T-helper 2 cell treated with Interferon-gamma antibody and Interleukin-4, amounts not matched to agents 5 μg/mL and 100 μg/mL, for 36 hours (primary cell): Measurements from ENCODE around the gene MIDN.

Experiments
- DNase-seq: peaks from one replicate; pipeline ENCODE4 v3.0.0; 2021; ENCODE audit warnings: low spot score
- H3K27ac Mint-ChIP-seq: one replicate; pipeline ENCODE4 v1.8.0; 2021; ENCODE audit warnings: mild to moderate bottlenecking, mixed read lengths
- H3K27me3 Mint-ChIP-seq: one replicate; pipeline ENCODE4 v1.8.0; 2021; ENCODE audit warnings: low read depth, mixed read lengths
- H3K36me3 Mint-ChIP-seq: one replicate; pipeline ENCODE4 v1.8.0; 2021; ENCODE audit warnings: low read depth, mixed read lengths
- H3K4me1 Mint-ChIP-seq: one replicate; pipeline ENCODE4 v1.8.0; 2021; ENCODE audit warnings: low read depth, mixed read lengths
- H3K4me3 Mint-ChIP-seq: one replicate; pipeline ENCODE4 v1.8.0; 2022; ENCODE audit warnings: mild to moderate bottlenecking, moderate library complexity, mixed read lengths
- H3K9me3 Mint-ChIP-seq: one replicate; pipeline ENCODE4 v1.8.0; 2021; ENCODE audit warnings: mixed read lengths

The MIDN gene

DNA sequence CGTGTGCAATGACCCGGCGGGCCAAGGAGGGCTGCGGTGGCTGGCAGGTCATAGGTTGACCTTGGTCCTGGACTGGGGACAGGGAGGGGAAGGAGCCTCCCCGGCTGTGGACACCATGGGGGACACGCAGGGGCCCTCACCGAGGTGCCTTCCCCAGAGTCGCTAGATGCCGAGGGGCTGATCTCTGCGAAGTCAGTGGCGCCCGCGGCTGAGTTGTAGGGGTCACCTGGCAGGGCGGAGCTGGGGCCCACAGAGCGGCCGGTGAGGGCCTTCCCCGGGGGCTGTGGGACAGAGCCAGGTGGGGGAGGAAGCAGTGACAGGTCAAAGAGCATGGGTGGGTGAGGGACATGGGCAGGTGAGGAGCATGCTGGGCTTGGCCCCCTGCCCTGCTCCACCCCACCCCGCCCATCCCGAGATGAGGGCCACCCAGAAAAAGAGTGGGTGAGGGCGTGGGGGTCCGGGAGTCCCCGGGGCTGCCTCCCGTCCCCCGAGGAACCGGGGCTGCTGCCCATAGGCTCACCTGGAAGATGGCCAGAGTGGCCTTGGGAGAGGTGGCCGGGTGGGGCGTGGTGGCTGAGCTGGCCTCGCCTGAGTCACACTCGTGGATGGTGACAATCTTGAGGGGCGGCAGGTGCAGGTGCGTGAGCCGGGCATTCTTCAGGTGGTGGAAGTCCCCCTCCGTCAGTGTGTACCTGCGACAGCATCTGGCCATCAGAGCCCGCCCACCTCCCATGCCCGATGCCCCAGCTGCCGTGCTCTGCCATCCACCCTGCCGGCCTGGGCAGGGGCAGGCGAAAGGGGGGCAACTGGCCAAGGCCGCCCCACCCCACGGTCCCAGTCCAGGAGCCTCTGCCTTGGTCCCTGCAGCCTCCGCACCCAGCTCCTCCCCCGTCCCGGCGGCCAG, 14.1 kb upstream of the MIDN start:
- Mint-ChIP-seq H3K27ac (no peak overlapping the region), H3K4me1 (peaks cover 5% of the 10 kb centered on the region), H3K36me3 (no peaks in the 10 kb centered on the region), H3K4me3 (no peak overlapping the region), H3K27me3 (peaks cover 15% of the 10 kb centered on the region), H3K9me3 (no peaks in the 10 kb centered on the region)
- DNase-seq: no peak

DNA sequence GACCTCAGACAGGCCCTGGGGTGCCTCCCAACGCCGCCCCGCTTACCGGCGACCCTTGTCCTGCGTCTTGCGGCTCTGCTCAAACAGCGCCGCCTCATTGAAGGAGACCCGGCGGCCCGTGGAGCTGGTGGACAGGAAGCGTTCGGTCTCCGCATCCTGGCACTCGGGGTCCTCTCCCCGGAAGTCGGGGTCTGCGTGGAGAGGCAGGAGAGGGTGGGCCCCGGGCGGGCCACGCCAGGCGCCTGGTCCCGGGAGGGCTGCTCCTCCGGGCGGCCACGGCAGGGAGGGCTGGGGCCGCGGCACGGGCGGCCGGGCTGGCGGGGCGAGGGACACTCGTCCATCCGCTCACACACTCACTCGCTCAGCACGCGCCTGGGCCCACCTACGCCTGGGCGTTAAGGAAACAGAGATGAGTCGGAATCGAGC, 13.4 kb upstream of the MIDN start:
- no peak for DNase-seq
- H3K36me3 Mint-ChIP-seq: no peaks in the 10 kb centered on the region
- H3K27me3 Mint-ChIP-seq: peaks cover 17% of the 10 kb centered on the region
- peaks cover 5% of the 10 kb centered on the region for H3K4me1 Mint-ChIP-seq
- H3K27ac Mint-ChIP-seq: no peak overlapping the region
- H3K9me3 Mint-ChIP-seq: no peaks in the 10 kb centered on the region
- H3K4me3 Mint-ChIP-seq: no peak overlapping the region

DNA sequence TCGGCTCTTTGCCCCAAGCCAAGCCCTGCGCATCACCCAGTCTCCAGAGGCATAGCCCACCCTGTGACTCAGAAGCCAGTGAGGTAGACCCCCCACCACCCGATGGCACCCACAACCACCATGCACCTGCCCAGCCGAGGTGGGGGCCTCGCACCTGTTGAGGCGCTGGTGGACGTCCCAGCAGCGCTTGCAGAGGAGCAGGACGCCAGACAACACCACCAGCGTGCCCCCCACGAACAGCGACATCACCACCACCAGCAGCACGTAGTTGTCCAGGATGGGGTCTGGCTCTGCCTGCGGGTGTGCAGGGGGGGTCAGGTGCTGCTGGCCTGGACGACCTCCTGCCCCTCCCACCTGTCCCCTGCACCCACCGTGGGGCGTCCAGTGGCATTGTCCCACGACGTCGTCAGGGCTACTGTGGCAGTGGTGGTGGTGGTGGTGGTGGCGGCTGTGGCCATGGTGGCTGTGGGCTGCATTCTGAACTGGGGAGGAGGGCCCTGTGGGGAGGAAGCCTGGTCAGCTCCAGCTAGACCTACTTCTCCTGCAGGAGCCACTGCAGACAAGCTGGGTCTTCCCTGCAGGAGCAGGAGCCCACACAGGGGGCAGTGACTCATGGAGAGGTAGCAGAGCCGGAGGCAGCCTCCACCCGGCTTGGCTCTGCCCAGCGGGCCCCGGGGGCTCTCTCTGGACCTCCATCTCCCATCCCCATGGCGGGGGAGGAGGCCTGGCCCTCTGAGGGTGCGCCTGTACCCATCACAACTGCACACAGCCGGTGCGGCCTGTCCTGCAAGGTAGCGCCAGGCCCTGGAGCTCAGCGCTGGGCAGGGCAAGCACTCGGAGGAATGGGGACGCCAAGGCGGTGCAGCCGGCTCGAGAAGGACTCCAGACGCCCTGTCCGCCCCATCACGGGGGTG, 12.5 kb upstream of the MIDN start:
- Mint-ChIP-seq H3K27me3 (peaks cover 17% of the 10 kb centered on the region), H3K4me1 (peaks cover 5% of the 10 kb centered on the region), H3K4me3 (peak overlapping the region; percentile 3), H3K36me3 (no peaks in the 10 kb centered on the region), H3K9me3 (no peaks in the 10 kb centered on the region), H3K27ac (no peak overlapping the region)
- no peak for DNase-seq

DNA sequence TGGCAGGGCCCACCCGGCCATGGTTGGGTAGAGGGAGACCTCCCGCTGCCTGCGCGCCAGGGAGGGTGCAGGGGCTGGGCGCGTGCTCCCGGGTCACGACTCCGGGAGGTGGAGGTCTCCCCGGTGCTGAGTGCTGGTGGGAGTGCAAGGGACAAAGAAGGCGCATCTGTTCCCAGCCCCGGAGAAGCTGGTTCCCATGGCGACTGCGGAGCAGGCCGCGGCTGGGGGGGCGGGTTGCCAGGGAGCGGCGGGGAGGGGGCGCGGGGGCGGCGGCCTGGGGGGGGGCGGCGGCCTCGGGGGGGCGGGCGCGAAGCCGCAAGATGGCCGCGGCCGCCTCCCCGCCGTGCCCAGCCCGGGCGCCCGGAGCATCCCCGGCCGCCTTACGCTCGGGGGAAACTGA, 11.8 kb upstream of the MIDN start:
- H3K4me3 Mint-ChIP-seq: no peak overlapping the region
- H3K27ac Mint-ChIP-seq: no peak overlapping the region
- H3K27me3 Mint-ChIP-seq: peaks cover 20% of the 10 kb centered on the region
- no peak for DNase-seq
- H3K36me3 Mint-ChIP-seq: no peaks in the 10 kb centered on the region
- peaks cover 10% of the 10 kb centered on the region for H3K4me1 Mint-ChIP-seq
- no peaks in the 10 kb centered on the region for H3K9me3 Mint-ChIP-seq

DNA sequence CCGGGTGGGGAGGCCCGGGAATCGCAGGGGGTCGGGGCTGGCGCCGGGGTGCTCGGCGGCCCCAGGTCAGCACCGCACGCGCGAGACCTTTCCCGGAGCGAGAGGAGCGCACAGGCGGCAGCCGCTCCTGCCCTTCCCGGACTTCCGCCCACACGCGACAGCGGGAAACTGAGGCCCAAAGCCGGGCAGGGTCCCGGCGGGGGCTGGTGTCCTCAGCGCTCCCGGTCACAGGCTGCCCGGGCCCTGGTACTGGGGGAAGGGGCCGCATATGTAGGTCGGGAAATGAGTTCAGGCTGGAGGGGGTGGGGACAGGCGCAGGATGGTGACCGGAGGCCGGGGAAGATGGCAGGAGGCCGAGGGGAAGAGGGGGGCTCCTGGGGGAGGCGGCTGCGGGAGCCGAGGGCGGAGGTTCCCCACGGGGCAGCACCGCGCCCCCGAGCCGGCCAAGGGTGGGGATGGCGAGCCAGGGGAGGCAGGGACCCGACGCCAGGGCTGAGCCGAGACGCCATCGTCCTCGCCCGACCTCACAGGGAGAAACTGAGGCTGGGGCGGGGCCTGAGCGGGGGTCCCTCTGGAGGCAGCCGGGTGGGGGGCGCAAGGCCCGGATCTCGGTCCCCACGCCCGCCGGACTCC, 11.2 kb upstream of the MIDN start:
- Mint-ChIP-seq H3K9me3 (no peaks in the 10 kb centered on the region), H3K36me3 (no peaks in the 10 kb centered on the region), H3K27me3 (peaks cover 20% of the 10 kb centered on the region), H3K4me1 (peaks cover 10% of the 10 kb centered on the region), H3K4me3 (peak overlapping the region; percentile 40), H3K27ac (no peak overlapping the region)
- peak; percentile 9 for DNase-seq

DNA sequence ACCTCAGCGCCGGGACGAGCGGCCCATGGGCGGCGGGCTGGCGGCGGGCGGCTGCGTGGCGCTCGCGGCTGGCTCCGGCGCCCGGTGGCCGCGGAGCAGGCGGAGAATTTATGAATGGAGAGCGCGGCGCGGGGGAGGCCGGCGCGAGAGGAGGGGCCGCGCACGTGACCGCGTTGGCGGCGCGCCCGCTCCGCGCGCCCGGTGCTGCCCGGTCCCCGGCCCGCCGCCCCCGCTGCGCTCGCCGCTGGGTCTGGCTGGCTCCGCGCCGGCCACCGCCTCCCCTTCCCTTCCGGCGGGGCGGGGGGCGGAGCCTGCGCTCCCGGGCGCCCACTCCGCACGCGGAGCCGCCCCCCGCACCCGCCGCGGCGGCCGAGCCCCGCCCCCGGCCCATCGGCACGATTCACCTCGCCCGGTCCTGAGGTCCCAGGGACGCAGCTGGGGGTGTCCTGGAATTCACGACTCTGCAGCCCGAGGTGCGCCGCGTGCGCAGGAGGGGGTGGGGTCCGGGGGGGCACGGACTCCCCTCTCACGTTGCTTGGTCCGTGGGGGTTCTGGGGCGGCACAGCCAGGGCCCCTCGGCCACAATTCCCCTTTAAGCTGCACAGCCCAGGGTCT, 10.5 kb upstream of the MIDN start, which contains the start of gene CBARP:
Gene CBARP (minus strand): TSS at position 252 of the 615 bp plus-strand sequence. CDS start 1,905 bp downstream, outside the sequence.
- Mint-ChIP-seq H3K4me3 (peak within 1 kb of the TSS; percentile 69), H3K27ac (peak within 1 kb of the TSS; percentile 65), H3K9me3 (no peaks in the 10 kb centered on the region), H3K36me3 (no peaks in the 10 kb centered on the region), H3K27me3 (peaks cover 20% of the 10 kb centered on the region), H3K4me1 (peaks cover 10% of the 10 kb centered on the region)
- DNase-seq: peak; percentile 48

DNA sequence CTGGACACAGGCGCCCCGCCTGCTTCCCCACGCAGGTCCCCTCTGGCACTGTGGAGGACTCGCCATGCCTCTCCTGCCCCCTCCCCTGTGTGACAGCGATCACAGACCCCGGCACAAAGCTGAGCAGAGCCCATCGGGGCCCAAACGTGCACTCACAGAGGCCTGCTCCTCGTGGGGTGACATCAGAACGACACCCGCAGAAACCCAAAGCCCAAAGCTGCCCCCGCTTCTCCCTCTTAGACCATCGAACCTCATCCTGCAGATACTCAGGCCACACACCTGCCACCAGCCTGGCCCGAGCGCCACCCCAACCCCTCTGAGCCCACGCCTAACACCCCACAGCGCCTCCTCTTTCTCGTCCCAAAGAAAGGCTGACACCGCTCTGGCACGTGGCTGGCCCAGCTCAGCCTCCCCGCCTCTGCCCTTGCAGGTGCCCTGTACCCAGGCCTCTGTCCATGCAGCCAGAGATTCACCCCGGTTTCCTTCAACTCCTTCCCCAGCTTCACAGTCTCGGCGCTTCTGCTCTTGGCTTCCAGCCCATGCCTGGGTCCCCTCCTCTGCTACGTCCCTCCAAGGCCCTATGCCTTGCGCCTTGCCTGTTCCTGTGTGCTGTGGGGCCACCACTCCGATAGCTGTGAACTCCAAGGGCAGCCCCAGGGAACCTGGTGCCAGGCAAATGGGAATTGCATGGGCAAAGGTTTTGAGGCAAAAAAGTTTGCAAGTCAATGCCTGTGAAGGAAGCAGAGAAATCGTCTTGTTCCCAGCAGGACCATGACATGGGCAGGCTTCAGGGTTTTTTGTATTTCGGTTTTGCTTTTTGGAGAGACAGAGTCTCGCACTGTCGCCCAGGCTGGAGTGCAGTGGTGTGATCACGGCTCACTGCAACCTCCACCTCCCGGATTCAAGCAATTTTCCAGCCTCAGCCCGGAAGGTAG, 9.7 kb upstream of the MIDN start:
- Mint-ChIP-seq H3K36me3 (no peaks in the 10 kb centered on the region), H3K9me3 (no peaks in the 10 kb centered on the region), H3K4me3 (peak overlapping the region; percentile 69), H3K27ac (peak overlapping the region; percentile 65), H3K4me1 (peaks cover 16% of the 10 kb centered on the region), H3K27me3 (peaks cover 20% of the 10 kb centered on the region)
- peak; percentile 3 for DNase-seq

DNA sequence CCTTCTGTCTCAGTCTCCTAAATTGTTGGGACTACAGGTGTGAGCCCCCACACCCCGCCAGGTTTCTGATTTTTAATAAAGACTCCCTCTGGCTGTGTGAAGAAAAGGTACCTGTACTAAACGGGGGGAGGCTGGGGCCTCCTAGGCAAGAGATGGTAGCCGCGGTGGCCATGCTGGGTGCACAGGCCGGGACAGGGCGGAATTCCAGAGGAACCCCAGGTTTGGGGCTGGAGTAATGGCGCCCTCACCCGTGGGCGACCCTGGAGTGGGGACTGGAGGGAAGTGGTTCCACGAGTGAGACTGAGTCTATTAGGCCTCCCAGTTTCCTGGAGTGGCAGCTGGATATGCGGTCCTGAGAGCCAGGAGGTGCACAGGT, 9.0 kb upstream of the MIDN start:
- Mint-ChIP-seq H3K9me3 (no peaks in the 10 kb centered on the region), H3K4me3 (peak overlapping the region; percentile 67), H3K36me3 (peaks cover under 1% of the 10 kb centered on the region), H3K4me1 (peaks cover 16% of the 10 kb centered on the region), H3K27ac (peak overlapping the region; percentile 23), H3K27me3 (peaks cover 20% of the 10 kb centered on the region)
- no peak for DNase-seq

DNA sequence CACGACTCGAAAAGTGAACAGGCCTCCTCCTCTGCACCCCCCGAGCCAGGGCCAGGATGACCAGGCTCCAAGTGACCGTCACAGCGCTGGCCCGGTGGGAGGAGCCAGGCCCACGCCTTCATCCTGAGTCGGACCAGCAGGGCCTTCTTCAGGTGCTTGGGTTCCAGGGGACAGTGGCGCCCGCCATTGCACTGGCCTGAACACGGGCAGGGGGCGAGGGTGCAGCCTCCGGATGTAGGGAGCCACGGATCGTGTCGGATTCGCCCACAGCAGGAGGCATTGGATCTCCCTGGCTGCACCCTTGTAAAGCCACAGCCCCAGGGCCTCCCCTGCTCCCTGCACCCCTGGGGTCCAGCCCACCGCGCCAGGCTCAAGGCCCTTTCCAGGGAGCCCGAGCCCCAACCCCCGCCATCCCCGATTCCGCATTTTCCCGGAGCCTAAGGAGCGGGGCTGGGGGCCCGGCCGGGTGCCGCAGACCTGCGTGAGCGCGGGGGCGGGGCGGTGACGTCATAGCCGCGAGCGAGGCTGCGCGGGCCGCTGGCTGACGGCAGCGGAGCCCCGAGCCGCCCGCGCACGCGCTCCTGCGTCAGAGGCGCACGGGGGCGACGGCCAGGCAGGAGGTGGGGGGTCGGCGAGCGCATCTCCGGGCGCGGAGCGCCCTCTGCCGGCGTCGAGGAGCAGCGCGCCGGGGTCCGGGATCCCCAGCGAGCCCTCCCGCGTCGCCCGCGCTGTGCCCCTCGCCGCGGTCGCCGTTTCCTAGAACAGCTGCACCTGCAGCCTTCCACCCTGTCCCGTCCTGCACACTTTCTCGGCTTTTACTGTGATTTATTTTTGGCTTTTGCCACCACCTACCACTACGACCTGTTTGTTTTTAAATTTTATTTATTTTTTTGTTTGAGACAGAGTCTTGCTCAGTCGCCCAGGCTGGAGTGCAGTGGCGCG, 8.3 kb upstream of the MIDN start:
- Mint-ChIP-seq H3K27ac (peak overlapping the region; percentile 45), H3K9me3 (no peaks in the 10 kb centered on the region), H3K27me3 (peaks cover 20% of the 10 kb centered on the region), H3K4me3 (peak overlapping the region; percentile 84), H3K4me1 (peaks cover 18% of the 10 kb centered on the region), H3K36me3 (peaks cover 2% of the 10 kb centered on the region)
- peak; percentile 96 for DNase-seq

DNA sequence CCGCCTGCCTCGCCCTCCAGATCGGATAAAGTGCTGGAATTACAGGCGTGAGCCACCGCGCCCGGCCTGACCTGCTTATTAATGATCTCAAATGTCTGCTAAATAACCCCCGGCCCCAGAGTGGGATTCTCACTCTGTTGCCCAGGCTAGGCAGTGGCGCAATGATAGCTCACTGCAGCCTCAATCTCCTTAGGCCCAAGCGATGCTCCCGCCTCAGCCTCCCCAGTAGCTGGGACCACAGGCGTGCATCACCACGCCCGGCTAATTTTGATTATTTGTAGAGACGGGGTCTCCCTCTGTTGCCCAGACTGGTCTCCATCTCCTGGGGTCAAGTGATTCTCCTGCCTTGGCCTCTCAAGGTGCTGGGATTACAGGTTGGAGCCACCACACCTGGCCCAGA, 7.5 kb upstream of the MIDN start:
- peak overlapping the region; percentile 84 for H3K4me3 Mint-ChIP-seq
- H3K4me1 Mint-ChIP-seq: peaks cover 18% of the 10 kb centered on the region
- peaks cover 19% of the 10 kb centered on the region for H3K27me3 Mint-ChIP-seq
- peak overlapping the region; percentile 83 for H3K27ac Mint-ChIP-seq
- H3K9me3 Mint-ChIP-seq: no peaks in the 10 kb centered on the region
- DNase-seq: no peak
- peaks cover 2% of the 10 kb centered on the region for H3K36me3 Mint-ChIP-seq

DNA sequence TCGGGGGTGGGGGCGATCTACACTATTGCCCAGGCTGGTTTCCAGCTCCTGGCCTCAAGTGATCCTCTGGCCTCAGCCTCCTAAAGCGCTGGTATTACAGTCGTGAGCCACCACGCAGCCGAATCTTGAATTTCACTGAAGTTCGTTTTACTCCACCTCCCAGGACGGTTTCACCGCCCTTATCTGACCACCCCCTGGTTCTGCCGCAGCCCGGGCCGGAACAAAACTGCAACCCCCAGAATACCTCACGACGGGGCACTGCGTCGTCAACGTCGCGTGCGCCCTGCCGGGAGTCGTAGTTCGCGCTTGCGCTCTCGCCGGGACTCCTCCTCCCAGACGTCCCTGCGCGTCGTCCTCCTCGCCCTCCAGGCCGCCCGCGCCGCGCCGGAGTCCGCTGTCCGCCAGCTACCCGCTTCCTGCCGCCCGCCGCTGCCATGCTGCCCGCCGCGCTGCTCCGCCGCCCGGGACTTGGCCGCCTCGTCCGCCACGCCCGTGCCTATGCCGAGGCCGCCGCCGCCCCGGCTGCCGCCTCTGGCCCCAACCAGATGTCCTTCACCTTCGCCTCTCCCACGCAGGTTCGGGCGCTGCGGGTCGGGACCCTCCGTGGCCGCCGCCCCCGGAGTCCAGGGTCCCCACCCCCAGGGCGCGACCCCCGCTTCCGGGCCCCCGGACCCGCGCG, 6.8 kb upstream of the MIDN start, which contains the start of gene ATP5F1D:
Gene ATP5F1D (plus strand): TSS at position 335 of the 679 bp plus-strand sequence. CDS start 100 bp downstream, at position 435.
- Mint-ChIP-seq H3K4me3 (peak within 1 kb of the TSS; percentile 90), H3K27ac (peak within 1 kb of the TSS; percentile 83), H3K9me3 (no peaks in the 10 kb centered on the region), H3K4me1 (peaks cover 18% of the 10 kb centered on the region), H3K36me3 (peaks cover 2% of the 10 kb centered on the region), H3K27me3 (peaks cover 15% of the 10 kb centered on the region)
- DNase-seq: peak; percentile 95
